ENCODE results near the gene TOP2A. TPM values are rescaled to one million over a fixed set of nuclear protein-coding genes. Genes with fewer than 3 reads are reported as not detected.

TOP2A gene
- total RNA-seq, 1 experiment from 2014 or later = 230 TPM

- Histone ChIP-seq H3K4me2 (ENCODE audit: insufficient read depth, insufficient read length, low read length) (no peak overlapping the region), H2BK5ac (ENCODE audit: insufficient read length, low read length) (no peak overlapping the region), H3K23me2 (ENCODE audit: insufficient read length, low read depth, low read length, poor library complexity, severe bottlenecking) (peaks cover 11% of the 10 kb centered on the region), H2BK12ac (ENCODE audit: insufficient read length, low read depth, low read length) (no peak overlapping the region), H2BK20ac (ENCODE audit: low read depth, low read length, poor library complexity, severe bottlenecking) (no peak overlapping the region), H3K27ac (ENCODE audit: insufficient read length, low read depth, low read length) (no peak overlapping the region), H4K20me1 (ENCODE audit: control insufficient read depth, insufficient read depth, insufficient read length) (no peaks in the 10 kb centered on the region), H2AFZ (ENCODE audit: low read length) (no peak overlapping the region), H2AK5ac (ENCODE audit: insufficient read length, low read length) (no peak overlapping the region), H4K91ac (ENCODE audit: insufficient read length, low read depth, low read length) (no peak overlapping the region), H3K23ac (ENCODE audit: insufficient read length, low read depth, low read length) (no peak overlapping the region), H3K14ac (ENCODE audit: insufficient read depth, low read length) (no peak overlapping the region), H4K8ac (replicated peaks; ENCODE audit: insufficient read length, low read depth, low read length) (no peak overlapping the region), H4K5ac (ENCODE audit: insufficient read length, low read depth, low read length) (no peak overlapping the region), H3K79me1 (ENCODE audit: insufficient read depth, low read depth, low read length, poor library complexity, severe bottlenecking) (no peaks in the 10 kb centered on the region), H3K4me1 (ENCODE audit: insufficient read depth, low read length) (peaks cover 15% of the 10 kb centered on the region; the same call in 1 of the 2 replicates), H3T11ph (ENCODE audit: low read length) (no peak overlapping the region), H3K18ac (ENCODE audit: insufficient read length, low read depth, low read length) (no peak overlapping the region), H3K4ac (ENCODE audit: low read depth, low read length) (no peak overlapping the region), H3K9ac (ENCODE audit: extremely low read depth, insufficient read length, low read length) (no peak overlapping the region), H3K79me2 (ENCODE audit: insufficient read depth, low read length) (no peaks in the 10 kb centered on the region), H3K56ac (ENCODE audit: insufficient read length, low read depth, low read length) (no peak overlapping the region), H3K27me3 (ENCODE audit: insufficient read depth, low read length) (peaks cover 7% of the 10 kb centered on the region; the same call in 1 of the 2 replicates), H2BK120ac (ENCODE audit: low read depth, low read length, poor library complexity, severe bottlenecking) (no peak overlapping the region), H3K9me3 (ENCODE audit: control insufficient read depth, low read depth, low read length) (no peaks in the 10 kb centered on the region), H2BK15ac (ENCODE audit: low read depth, low read length) (no peak overlapping the region)
- peaks cover 81% of the 10 kb centered on the region for H3K27me3 Mint-ChIP-seq (ENCODE audit: low read depth)
- WGBS (ENCODE audit: extremely low coverage, insufficient read length, low lambda C conversion rate) = no CpG with 5 or more reads among the region's 17 CpGs
- no peak overlapping the region for H3K27ac Mint-ChIP-seq
- peaks cover 15 to 28% (median 24%) of the 10 kb centered on the region in 3 experiments; a peak in 6 of 7 replicates for H3K36me3 Mint-ChIP-seq (ENCODE audit: insufficient read depth in 1 of 3, low read depth in 3 of 3)
- no peak for DNase-seq
- TF ChIP-seq CTCF (conservative IDR thresholded peaks at IDR 0.05) = no peak
- no peaks in the 10 kb centered on the region for H3K9me3 Mint-ChIP-seq
- peaks cover 70 to 73% of the 10 kb centered on the region in 2 experiments for H3K4me1 Mint-ChIP-seq
- H3K4me3 Mint-ChIP-seq = no peak overlapping the region; a peak in 1 of 5 replicates
These were observed 68.9 kb downstream of the TOP2A start for GRCh38 chr17:40348562-40349476.
